Inferior parietal cortex (tissue), 1 donor: Measurements from ENCODE around the gene MACROD2.

Experiments used
- DNase-seq: peaks from one replicate; pipeline ENCODE4 v3.0.0-alpha.2; 2016; ENCODE audit errors: extremely low spot score

MACROD2 gene

DNA sequence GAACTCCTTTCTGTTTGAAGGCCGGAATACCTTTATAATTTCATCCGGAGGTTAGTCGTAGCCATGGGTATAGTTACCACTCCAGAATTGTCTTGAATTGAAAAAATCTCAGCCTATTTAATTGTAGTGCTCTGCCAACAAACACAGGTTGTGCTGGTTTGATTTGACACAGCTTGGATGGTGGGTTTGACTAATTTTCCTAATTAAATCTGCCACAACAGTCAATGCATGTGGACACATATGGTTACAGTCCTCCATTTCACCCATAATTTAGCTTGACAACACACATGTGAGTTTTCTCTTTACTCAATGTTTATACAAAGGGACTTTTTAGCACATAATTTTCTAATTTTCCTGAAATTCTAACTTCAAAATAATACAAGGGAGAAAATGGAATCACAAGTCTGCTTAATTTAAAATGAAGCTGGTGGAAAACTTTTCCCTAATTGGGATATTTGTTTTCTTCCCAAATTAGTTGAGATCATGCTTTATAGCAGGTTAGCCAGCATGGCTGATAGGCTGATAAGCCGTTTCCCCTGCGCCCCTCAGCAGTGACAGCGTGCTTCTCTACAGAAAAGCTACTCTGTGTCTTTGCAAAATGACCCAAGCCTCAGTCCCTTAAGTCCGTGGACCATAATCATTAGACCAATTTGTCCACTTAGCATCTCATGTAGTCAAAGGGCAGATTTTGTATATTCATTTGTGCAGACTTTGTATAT is 805.5 kb downstream of the MACROD2 start:
- no peak for DNase-seq

DNA sequence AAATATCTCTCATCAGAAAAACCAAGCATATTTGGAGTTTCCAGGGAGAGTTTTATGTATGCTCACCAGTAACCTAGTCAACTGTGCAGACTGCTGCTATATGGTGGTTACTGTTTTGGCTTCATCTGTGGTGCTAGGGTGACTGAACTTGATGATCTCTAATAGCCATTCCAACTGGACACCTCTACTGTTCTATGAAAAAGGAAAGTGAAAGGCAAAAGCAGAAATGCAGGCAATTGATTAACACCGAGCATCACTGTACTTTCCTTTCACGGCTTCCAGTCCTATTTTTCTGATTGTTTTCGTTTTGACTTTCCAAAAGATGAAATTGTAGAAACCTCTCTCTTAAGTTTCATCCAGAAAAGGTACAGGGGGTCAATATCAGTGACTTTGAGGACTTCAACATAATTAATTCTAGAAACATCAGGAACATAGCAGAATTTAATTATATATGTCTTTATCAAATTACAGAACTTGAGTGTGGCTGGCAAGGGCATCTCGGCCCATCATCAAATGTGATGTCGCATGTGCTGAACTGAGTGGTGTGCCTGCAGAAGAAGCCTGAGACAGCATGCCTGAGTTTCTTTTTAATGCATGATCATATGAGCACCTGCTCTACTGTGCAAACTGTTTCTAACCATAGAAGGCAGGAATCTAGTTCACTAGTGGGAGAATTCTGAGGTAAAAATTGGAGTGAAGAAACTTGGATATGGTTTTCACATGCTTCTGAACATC is 806.4 kb downstream of the MACROD2 start:
- no peak for DNase-seq

GRCh38 chr20:14807224-14807623 is 811.9 kb downstream of the MACROD2 start:
- DNase-seq = no peak

GRCh38 chr20:14815340-14815739 is 820.0 kb downstream of the MACROD2 start:
- DNase-seq = no peak

DNA sequence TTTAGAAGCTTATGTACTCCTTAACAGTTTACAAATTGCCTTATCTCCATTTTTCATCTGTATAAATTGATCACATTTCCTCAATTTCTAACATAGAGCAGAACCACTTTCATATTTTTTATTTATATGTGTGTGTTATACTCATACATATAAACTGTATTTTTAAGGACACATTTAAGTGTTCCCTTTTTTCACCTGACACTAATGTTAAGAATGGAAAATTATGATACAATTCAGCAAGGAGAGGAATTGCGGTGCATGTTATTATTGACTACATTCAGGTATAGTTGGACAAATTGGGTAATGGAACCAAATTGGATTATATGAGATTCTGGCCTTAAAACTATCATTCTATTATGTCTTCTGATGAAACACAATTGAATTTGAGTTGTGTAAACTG is 821.2 kb downstream of the MACROD2 start:
- DNase-seq = no peak

- DNase-seq = no peak
Measured at GRCh38 chr20:14817101-14817500, 821.8 kb downstream of the MACROD2 start.

GRCh38 chr20:14820771-14821170 is 825.5 kb downstream of the MACROD2 start:
- DNase-seq = no peak

GRCh38 chr20:14821251-14821650 is 825.9 kb downstream of the MACROD2 start:
- no peak for DNase-seq

DNA sequence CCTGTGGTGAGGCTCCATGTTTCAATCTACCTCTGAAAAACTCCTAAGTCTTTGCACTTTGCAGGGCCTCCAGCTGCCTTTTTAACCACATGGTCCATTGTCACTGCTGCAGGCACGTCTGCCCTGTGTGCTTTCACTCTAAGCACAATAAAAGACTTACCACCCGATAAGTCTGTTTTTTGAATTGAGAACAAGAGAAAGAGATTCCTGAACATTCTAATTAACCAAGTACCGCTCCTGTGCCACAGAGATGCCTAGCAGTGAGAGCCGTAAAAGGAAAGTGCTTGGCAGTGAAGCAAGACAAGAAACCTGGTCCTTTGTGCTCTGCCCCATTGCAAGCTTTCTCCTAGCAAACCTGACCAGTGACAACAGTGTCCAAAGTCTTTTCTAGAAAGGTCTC is 829.7 kb downstream of the MACROD2 start:
- DNase-seq = no peak

GRCh38 chr20:14826543-14827313 is 831.4 kb downstream of the MACROD2 start:
- DNase-seq = no peak

GRCh38 chr20:14828459-14828858 is 833.1 kb downstream of the MACROD2 start:
- DNase-seq = no peak

DNA sequence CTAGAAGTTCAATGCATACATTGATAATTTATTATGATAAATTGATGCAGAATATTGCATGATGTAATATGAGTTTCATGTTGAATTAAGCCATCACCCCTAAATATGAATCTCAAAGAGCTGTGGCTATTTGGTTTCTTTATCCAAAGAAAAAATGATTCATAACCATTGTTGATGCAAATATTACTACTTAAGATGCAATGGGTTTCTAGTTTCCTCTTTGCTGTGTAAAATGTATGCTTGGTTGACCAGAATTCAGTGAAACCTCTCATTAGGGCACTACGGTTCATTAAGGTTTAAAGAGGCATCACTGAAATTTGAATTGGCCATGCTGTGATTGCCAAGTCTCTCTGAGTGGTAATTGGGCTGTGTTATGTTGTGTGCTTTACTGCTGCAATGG is 834.6 kb downstream of the MACROD2 start:
- DNase-seq = no peak

DNA sequence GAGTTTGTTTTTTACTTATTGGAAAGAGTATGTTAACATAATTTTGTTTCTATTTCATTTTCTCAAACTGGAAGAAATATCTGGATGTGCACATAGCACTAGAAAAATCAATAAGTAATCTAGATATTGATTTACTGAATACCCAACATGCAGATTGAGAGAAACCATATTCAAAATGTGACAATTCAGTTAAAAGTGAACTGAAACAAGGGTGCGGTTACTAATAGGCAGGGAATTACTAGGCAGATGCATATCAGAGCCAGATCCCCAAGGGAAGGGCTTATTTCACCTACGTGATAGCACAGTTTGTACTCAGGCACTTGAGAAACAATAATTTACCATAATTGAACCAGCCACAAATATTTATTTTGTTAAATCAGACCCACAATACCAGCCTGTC is 835.1 kb downstream of the MACROD2 start:
- DNase-seq = no peak

GRCh38 chr20:14830899-14831298 is 835.6 kb downstream of the MACROD2 start:
- no peak for DNase-seq

DNA sequence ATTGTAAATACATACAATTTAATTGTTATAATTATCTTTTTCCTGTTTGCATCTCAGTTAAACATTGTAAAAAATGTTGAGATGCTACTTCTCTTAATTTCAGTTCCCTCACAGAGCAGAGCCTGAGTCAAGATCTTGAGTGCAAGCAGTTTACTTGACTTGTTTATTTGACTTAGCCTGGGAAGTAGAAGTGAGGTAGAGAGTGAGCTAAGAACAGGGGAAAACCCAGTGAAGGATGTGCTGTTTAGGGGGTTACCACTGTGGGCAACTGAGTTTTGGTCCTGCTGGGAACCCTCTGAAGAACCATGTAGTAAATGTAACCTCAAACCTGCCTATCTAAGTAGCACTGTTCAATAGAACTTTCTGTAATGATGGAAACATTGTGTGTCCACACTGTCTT is 837.3 kb downstream of the MACROD2 start:
- DNase-seq = no peak

DNA sequence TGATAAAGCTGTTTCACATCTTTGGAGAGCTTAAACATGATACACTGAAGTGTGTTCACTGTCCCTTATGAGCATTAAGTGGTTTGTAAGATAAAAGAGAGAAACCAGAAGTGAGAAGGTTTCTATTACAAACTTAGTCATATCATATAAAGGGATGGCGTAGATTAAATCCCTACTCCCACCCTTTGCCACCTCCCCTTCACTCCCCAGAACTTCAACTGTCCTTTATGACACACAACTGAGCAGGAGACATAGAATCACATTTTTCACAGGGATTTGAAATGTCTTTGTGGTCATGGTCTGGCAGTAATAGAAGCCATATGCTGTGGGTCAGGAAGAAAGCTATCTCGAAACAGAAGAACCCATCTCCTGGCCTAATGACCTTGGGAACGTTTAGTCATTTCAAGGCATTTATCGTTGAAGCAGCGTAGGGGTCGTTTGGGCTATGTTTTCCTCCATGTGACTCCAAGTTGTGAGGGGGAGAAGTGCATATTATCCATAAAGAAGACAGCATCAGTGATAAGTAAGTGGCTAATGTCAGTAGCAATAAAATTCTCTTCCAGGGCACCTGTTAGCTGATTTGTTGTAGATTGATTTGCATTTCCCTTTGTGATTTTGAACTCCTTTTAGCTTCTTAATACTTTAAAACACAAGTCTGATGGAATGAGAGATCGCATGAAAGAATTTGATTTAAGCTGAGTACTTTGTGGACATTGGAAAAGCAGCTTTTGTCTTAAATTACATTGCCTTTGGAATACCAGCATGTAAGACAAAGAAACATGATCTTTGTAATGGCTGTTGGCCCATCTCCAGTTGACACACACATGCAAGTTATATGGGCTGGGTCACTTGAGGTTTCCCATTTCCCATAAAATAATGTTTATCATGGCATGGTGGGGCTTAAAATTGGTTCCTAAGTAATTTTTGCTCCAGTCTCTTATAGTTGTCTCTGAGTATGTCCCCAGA is 843.6 kb downstream of the MACROD2 start:
- no peak for DNase-seq

GRCh38 chr20:14845199-14846160 is 850.2 kb downstream of the MACROD2 start:
- no peak for DNase-seq

DNA sequence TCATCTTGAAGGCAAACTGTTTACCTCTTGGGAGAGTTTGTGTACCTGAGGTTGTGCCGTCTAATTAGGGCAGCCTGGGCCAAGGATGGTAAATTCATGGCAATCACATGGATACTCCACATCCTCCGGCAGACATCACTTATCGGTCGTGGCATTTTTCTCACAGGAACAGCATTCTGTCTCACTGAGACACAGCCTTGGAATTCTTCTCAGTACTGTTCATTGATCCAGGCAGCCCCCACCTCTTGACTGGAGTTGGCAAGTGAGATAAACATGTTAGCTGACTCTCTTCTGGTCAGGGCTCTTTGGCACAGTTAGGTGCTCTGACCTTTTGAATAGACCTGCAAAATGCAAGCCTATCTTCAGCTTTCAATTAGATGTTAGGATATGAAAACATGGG is 853.5 kb downstream of the MACROD2 start:
- no peak for DNase-seq

DNA sequence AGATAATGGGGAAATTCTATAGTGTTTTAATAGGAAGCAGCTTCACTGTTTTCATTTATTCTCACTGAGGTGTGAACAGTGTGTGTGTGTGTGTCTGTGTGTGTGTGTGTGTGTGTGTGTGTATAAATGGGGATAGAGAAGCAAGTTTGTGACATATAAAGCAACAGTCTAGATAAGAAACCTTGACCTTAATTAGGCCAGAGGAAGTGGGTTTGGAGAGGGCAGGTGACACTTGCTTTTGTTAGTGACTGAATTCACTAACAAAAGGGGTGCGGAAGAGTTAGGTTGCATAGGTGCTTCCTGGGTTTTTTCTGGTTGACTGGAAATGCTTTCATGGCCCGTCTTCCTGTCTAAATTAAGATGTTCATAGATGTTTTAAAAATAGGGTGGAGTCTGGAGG is 857.8 kb downstream of the MACROD2 start:
- DNase-seq = no peak

- DNase-seq = no peak
Measured at GRCh38 chr20:14855171-14855570, 859.9 kb downstream of the MACROD2 start.
